Activated CD4-positive, alpha-beta T cell treated with anti-CD3 and anti-CD28 coated beads for 48 hours (primary cell): ENCODE results near the gene CSTF1.
A peak's percentile ranks its signal among the peaks of the same experiment; 100 is the strongest.
"Not testable (repeated sequence)": the region's sequence is repeated elsewhere in the genome, so short reads cannot be mapped to it uniquely, and the experiment has no call there.

Source experiments
- DNase-seq: peaks from one replicate; pipeline ENCODE4 v3.0.0-alpha.2; 2020

Gene CSTF1

GRCh38 chr20:56411287-56411686 is 18.8 kb downstream of the CSTF1 start:
- not testable (repeated sequence) for DNase-seq

GRCh38 chr20:56411759-56412472 is 19.5 kb downstream of the CSTF1 start, which contains the start of gene CASS4:
CASS4 (plus strand) TSS chr20:56412260; CDS start chr20:56412459, 199 bp downstream.
- peak; percentile 43 for DNase-seq

- DNase-seq, result no peak
Measured at GRCh38 chr20:56412473-56412790, 20.0 kb downstream of the CSTF1 start.

- DNase-seq, result no peak
Measured at GRCh38 chr20:56412949-56413348, 20.5 kb downstream of the CSTF1 start.

- DNase-seq, result peak; percentile 78
Measured at GRCh38 chr20:56414842-56415765, 22.7 kb downstream of the CSTF1 start.

GRCh38 chr20:56417402-56417801 is 25.0 kb downstream of the CSTF1 start:
- no peak for DNase-seq

GRCh38 chr20:56417911-56418310 is 25.5 kb downstream of the CSTF1 start:
- DNase-seq, result no peak

- DNase-seq, result no peak
Measured at GRCh38 chr20:56418385-56418861, 26.0 kb downstream of the CSTF1 start.

- DNase-seq, result no peak
Measured at GRCh38 chr20:56420028-56420427, 27.6 kb downstream of the CSTF1 start.

- no peak for DNase-seq
Measured at GRCh38 chr20:56420940-56421688, 28.7 kb downstream of the CSTF1 start.

- no peak for DNase-seq
Measured at GRCh38 chr20:56422076-56422823, 29.8 kb downstream of the CSTF1 start.

GRCh38 chr20:56422824-56423189 is 30.4 kb downstream of the CSTF1 start:
- DNase-seq, result no peak

- DNase-seq, result no peak
Measured at GRCh38 chr20:56423211-56423610, 30.8 kb downstream of the CSTF1 start.

- no peak for DNase-seq
Measured at GRCh38 chr20:56423886-56424285, 31.4 kb downstream of the CSTF1 start.

GRCh38 chr20:56424931-56425330 is 32.5 kb downstream of the CSTF1 start:
- DNase-seq, result no peak

GRCh38 chr20:56426026-56426425 is 33.6 kb downstream of the CSTF1 start:
- no peak for DNase-seq

- DNase-seq, result no peak
Measured at GRCh38 chr20:56426926-56427325, 34.5 kb downstream of the CSTF1 start.

- no peak for DNase-seq
Measured at GRCh38 chr20:56427797-56428196, 35.4 kb downstream of the CSTF1 start.

- DNase-seq, result no peak
Measured at GRCh38 chr20:56428410-56428809, 36.0 kb downstream of the CSTF1 start.

GRCh38 chr20:56428881-56429280 is 36.4 kb downstream of the CSTF1 start:
- DNase-seq, result no peak

- peak; percentile 55 for DNase-seq
Measured at GRCh38 chr20:56429502-56429901, 37.1 kb downstream of the CSTF1 start.

GRCh38 chr20:56429941-56430340 is 37.5 kb downstream of the CSTF1 start:
- DNase-seq, result no peak

GRCh38 chr20:56430461-56430860 is 38.0 kb downstream of the CSTF1 start:
- no peak for DNase-seq
